DMS79 treated with DMSO at 0.1 percent for 48 hours (cell line): ENCODE data around the gene RAB3B.
A peak's percentile ranks its signal among the peaks of the same experiment; 100 is the strongest.

Experiments
- DNase-seq: peaks from one replicate; lab custom pipeline; 2025; lab: John Stamatoyannopoulos, UW

The RAB3B gene

DNA sequence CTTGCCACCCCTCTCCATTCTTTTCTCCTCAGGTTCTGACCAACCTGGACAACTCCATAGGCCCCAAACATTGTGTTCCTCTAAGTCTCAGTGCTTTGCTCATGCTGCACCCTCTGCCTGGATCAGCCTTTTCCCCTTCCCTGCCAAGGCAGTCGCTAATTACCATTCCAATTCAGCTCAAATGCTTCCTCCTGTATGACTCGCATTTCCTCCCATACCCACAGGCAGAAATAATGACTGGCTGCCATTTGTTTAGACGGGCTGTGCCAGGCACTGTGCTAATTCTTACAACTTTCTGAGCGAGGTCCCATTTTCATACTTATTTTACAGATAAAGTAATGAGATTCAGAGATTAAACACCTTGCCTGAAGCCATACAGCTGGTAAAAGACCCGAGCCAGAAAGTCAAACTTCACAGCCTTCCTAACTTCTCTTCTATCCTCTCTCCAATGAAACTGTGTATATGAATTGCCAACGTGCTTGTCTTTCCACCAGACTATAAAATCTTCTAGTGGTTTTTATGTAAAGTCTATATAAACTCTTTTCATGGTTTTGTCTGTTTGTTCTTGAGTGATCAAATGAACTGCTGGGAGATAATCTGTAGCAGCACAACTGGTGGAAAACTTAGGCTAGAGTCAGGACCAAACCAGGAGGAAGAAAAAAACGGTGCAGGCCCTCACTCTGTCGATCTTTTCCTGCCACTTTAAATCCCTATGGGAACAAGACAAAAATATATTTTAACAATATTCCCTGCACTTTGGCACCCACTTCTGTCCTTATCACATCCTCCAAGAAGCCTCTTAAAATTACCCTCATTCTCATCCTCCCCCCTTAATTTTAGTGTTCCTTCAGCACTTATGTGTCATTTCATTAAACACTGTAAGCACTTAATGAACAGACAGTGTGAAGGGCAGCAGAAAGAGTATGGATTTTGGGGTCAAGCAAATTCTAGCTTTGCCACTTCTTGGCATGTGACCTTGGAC lies 33.7 kb downstream of the RAB3B start:
- DNase-seq, result peak; percentile 78

DNA sequence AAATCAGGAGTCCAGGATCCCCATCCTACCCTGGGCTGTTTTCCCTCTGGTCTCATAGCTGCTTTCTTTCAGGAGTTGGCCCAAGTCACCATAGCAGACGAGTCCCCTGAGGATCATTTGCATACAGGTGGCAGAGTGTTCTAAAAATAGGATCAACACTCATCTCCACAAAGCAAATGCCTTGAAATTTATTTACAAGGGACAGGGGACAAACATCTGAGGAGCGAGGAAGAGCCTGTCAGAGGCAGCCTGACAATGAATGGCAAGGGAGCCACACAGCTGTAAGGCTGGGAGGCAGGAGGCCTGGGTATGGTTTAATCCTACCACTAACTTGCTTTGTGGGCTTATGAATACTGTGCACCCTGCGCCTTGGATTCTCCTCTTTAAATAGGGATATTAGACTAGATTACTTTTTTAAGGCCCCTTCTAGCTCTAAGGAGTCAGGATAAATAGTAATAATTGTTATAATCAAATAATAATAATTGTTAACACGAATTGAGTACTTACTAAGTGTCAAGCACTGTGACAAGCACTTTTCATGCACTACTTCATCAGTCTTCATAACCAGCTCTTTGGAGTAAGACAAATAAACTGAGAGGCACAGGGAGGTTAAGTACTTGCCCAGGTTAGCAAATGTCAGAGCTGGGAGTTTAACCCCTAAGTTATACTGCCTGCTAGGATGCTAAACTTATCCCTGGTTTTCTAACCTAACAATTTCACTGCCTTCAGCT lies 34.5 kb downstream of the RAB3B start:
- DNase-seq, result peak; percentile 96

GRCh38 chr1:51954783-51955182 lies 35.7 kb downstream of the RAB3B start:
- DNase-seq, result no peak

- DNase-seq, result peak; percentile 25
Observed at GRCh38 chr1:51953079-51953478, 37.4 kb downstream of the RAB3B start.

DNA sequence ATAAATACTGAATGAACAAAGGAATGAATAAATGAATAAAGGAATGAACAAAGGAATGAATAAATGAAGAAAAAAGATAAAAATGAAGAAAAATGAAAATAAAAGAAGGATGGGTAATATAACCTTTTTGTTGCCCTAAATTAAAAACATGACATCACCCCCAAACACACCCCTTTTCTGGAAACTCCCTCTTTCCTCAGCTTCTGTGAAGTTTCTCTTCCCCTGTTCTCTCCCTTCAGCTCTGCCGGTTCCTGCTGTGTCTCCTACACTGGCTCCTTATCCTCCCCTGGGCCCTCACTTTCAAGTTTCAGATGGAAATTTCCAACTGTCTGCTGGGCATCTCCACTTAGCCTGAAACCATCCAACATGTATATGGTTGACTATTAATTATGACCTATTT lies 37.9 kb downstream of the RAB3B start:
- DNase-seq, result no peak

DNA sequence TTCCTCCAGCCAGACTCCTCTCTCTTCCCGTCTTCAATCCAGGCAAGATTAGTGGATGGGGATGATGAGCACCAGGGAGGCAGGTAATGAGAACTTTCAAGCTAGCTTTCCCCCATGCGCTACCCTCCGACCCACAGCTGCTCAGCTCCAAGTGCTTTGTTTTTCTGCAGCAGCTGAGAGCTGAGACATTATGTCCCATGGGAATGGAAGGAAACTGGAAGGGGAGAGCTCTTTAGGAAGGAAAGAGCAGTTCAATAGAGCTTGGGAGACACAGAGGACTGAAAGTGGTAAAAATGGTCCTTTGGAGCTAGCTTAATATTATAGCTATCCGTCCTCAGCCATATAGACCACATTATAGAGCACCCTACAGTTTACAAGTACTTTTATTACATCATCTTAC lies 39.8 kb downstream of the RAB3B start:
- DNase-seq, result no peak

DNA sequence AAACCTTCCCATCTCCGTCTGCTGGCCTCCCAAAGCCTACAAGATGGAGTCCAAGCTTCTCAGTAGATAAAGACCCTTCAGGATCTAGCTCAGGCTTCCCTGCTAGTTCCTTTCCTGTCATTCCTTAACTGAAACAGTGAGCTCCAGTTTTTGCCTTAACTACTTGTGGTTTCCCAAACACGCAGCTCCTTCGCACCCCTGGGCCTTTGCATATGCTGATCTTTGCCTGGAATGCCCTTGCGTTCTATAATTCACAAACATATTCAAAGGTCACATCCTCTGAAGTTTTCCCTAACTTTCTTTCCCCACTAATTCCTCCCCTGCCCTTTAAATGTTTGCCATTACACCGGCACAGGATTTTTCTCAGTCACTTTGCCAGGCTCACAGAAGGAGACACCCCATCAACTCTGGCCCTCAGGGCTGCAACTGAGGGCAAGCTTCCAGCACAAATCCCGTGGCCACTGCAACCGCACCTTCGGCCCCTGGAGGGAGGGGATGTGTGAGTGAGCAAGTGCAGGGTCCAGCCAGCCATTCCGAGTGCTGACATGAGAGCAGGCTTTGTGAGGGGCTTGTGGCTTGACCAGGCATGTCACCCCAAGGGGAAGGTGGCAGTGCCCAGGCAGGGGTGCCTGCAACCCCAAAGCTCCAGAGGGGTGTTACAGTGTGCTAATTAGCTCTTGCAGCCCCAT lies 41.3 kb downstream of the RAB3B start:
- DNase-seq, result no peak

DNA sequence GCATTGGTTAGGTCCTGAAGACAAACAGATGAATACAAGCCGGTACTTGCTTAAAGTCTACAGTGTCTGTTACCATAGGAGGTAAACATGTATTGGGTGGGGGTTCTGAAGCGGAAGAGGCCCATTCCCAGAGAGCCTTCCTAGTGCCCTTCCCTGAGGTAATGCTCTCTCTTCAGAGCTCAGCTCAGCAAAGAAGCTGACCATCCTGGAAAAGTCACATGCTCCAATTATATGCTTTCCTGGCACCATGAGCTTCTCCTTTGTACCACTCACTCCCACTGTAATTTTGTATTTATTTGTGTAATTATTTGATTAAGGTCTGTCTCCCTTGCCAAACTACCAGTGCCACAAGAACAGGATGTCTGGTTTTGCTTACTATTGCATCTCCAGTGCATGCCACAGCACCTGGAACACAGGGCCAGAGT lies 42.0 kb downstream of the RAB3B start:
- no peak for DNase-seq

DNA sequence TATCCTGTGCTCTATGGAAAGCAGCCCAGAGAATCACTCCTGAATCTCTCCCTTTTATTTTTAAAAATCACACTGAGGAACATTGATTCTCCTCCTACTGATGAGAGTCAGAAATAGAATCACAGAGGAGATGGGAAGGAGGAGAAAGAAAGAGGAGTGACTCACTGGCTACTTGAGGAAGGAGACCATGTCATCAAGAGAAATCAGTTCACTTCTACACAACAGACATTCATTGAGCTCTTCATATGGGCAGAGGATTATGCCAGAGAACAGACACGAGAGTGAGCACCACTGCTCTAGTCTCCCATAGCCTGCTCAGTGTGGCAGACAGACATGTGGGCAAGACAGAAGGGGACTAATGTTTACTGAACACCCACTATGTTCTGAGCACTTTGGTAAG lies 44.2 kb downstream of the RAB3B start:
- DNase-seq, result no peak

GRCh38 chr1:51945591-51945990 lies 44.9 kb downstream of the RAB3B start:
- no peak for DNase-seq

GRCh38 chr1:51942281-51942680 lies 48.2 kb downstream of the RAB3B start:
- no peak for DNase-seq

GRCh38 chr1:51941528-51941927 lies 49.0 kb downstream of the RAB3B start:
- no peak for DNase-seq

DNA sequence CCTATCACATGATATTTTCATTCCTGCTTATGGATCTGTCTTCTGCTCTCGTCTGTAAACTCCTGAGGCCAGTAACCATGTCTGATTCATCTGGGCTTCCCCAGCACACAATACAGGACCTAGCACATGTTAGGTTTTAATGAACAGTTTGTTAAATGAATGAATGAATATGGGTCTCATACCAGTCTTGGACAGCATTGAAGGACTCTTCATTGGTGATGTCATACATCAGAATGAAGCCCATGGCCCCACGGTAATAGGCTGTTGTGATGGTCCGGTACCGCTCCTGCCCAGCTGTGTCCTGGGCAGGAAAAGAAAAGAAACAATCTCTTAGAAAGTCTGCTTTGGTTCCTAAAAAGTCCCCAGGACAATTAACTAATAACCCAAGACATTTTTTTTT lies 53.4 kb downstream of the RAB3B start:
- no peak for DNase-seq

DNA sequence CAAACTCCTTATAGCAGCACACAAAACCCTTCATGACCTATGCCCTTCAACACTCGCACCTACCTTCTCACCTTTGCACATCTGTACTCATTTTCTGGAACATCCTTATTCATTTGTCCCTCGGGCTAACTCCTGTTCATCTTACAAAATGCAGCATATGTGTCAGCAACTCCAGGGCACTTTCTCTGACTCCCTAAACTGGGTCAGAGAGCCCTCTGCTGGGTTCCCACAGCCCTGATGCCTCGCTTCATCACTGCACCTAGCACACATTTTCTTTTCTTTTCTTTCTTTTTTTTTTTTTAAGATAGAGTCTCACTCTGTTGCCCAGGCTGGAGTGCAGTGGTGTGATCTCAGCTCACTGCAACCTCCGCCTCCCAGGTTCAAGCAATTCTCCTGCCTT lies 54.0 kb downstream of the RAB3B start:
- no peak for DNase-seq

DNA sequence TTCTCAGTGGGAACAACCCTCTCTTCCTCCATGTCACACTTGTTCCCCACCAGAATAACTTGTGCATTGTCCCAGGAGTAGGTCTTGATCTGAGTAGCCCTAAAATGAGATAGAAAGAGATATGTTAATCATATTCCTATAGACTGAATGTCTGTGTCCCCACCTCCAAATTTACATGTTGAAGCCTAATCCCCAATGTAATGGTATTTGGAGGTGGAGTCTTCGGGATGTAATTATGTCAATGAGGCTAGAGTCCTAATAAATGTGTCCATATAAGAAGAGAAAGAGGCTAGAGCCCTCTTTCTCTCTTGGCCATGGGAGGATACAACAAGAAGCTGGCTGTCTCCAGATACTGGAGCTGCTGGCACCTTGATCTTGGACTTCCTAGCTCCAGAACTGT lies 57.2 kb downstream of the RAB3B start:
- DNase-seq, result no peak

- no peak for DNase-seq
Observed at GRCh38 chr1:51930329-51930728, 60.2 kb downstream of the RAB3B start.

DNA sequence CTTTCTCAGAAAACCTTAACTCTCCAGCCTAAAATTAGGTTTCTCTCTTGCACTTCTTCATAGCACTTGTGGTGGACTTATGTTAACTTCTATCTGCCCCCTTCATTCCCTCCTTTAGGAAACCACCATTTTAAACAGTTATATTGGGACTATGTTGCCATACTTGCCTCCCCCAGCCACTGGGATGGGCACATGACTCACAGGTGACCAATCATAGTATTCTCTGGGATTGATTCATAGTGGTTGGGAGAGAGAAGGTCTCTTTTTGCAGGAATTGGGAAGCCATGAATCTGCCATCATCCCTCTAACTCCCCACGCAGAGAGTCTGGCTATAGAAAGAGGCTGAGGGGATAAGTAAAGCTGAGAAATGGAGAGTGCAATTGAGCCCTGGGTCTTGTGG lies 61.6 kb downstream of the RAB3B start:
- DNase-seq, result no peak

DNA sequence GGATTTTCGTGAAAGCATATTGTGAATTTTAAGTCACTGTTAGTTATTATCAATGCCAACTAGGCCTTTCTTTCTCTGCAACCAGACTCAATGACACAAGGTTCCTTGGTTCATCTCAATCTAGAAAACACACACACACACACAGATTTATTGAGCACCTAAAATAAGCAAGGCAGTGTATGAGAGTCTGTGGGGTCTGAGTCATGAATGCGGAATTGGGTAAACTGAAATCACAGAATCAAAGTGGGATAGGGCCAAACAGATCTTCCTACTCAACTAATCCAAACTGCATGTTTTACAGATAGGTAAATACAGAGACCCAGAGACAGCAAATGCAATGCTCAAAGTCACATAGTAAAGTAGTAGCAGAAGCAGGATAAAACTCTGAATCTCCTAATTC lies 63.5 kb downstream of the RAB3B start:
- DNase-seq, result no peak

- DNase-seq, result no peak
Observed at GRCh38 chr1:51926171-51926812, 64.2 kb downstream of the RAB3B start.

- no peak for DNase-seq
Observed at GRCh38 chr1:51924455-51924854, 66.0 kb downstream of the RAB3B start.

DNA sequence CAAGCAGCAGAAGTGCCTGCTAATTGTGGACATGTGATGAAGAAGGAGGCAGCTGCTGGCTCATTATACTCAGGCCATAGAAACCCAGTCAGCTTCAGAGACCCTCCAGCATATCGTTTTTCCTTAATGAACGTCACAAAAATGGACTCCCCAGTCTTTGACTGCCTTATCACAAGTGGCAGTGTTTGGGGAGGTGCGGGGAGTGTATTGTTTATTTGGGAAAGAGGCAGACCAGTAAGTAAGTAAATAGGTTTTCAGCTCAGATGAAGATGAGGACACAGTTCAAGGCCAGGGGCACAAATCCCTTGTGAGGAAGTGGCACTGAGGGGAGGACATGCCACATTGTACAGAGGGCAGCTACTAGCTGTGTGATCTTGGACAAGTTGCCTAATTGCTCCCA lies 68.5 kb downstream of the RAB3B start:
- DNase-seq, result no peak

GRCh38 chr1:51920130-51920529 lies 70.4 kb downstream of the RAB3B start:
- no peak for DNase-seq
